NCI-H1092 (cell line): ENCODE results near the gene VNN1.
"Not testable (repeated sequence)": the region's sequence is repeated elsewhere in the genome, so short reads cannot be mapped to it uniquely, and the experiment has no call there.

Experiments used
- DNase-seq: peaks from one replicate; lab custom pipeline; 2025; lab: John Stamatoyannopoulos, UW

The VNN1 gene

GRCh38 chr6:132671295-132671694 lies 42.6 kb downstream of the VNN1 start:
- no peak for DNase-seq

- DNase-seq = no peak
Measured at GRCh38 chr6:132669690-132670291, 44.1 kb downstream of the VNN1 start.

GRCh38 chr6:132666118-132666517 lies 47.7 kb downstream of the VNN1 start:
- DNase-seq = no peak

- no peak for DNase-seq
Measured at GRCh38 chr6:132664309-132665034, 49.4 kb downstream of the VNN1 start.

- DNase-seq = no peak
Measured at GRCh38 chr6:132663661-132664060, 50.2 kb downstream of the VNN1 start.

- DNase-seq = no peak
Measured at GRCh38 chr6:132661906-132662305, 51.9 kb downstream of the VNN1 start.

- DNase-seq = no peak
Measured at GRCh38 chr6:132659082-132659481, 54.8 kb downstream of the VNN1 start, which contains the start of gene TAAR1. Gene TAAR1 (minus strand): TSS chr6:132659182. CDS start chr6:132646003, 13,179 bp downstream.

- DNase-seq = no peak
Measured at GRCh38 chr6:132651062-132651461, 62.8 kb downstream of the VNN1 start.

GRCh38 chr6:132650429-132650828 lies 63.4 kb downstream of the VNN1 start:
- no peak for DNase-seq

GRCh38 chr6:132648828-132649227 lies 65.0 kb downstream of the VNN1 start:
- DNase-seq = no peak

GRCh38 chr6:132648356-132648755 lies 65.5 kb downstream of the VNN1 start:
- DNase-seq = no peak

GRCh38 chr6:132643547-132643946 lies 70.3 kb downstream of the VNN1 start:
- no peak for DNase-seq

- not testable (repeated sequence) for DNase-seq
Measured at GRCh38 chr6:132637135-132637534, 76.7 kb downstream of the VNN1 start.

GRCh38 chr6:132635906-132636305 lies 77.9 kb downstream of the VNN1 start:
- not testable (repeated sequence) for DNase-seq

GRCh38 chr6:132635288-132635687 lies 78.6 kb downstream of the VNN1 start:
- DNase-seq = not testable (repeated sequence)

GRCh38 chr6:132634796-132635195 lies 79.1 kb downstream of the VNN1 start:
- DNase-seq = no peak

- DNase-seq = no peak
Measured at GRCh38 chr6:132633362-132633761, 80.5 kb downstream of the VNN1 start.
